ENCODE results near the gene BOLL.
"Not testable (repeated sequence)": the region's sequence is repeated elsewhere in the genome, so short reads cannot be mapped to it uniquely, and the experiment has no call there.

Gene BOLL

GRCh38 chr2:197784956-197785941, at the start of gene BOLL:
Gene BOLL (minus strand): TSS chr2:197785319. CDS start chr2:197781850, 3,469 bp downstream.
- ChIA-PET CTCF (no interaction called here), POLR2A (no interaction called here)
- no peak for DNase-seq (ENCODE audit: low read depth, low spot score)
- no peak for TF ChIP-seq CTCF (IDR thresholded peaks at IDR 0.05; ENCODE audit: insufficient read depth, low read length, missing control alignments)
- no peak within 1 kb of the TSS for H3K4me3 ChIP-seq (ENCODE audit: low read depth, low read length)

GRCh38 chr2:197834771-197835170, 49.7 kb upstream of the BOLL start:
- CTCF ChIA-PET; DNase-seq (ENCODE audit: low read depth, low spot score); POLR2A ChIA-PET; H3K4me3 ChIP-seq (ENCODE audit: low read depth, low read length): not testable (repeated sequence)

GRCh38 chr2:197828464-197829135, 43.5 kb upstream of the BOLL start:
- H3K4me3 ChIP-seq (ENCODE audit: low read depth, low read length), result no peak overlapping the region
- no peak for DNase-seq (ENCODE audit: low read depth, low spot score)
- POLR2A ChIA-PET, result no interaction called here
- CTCF ChIA-PET, result no interaction called here
- TF ChIP-seq CTCF (IDR thresholded peaks at IDR 0.05; ENCODE audit: insufficient read depth, low read length, missing control alignments), result no peak

GRCh38 chr2:197827618-197828017, 42.5 kb upstream of the BOLL start:
- no peak for TF ChIP-seq CTCF (IDR thresholded peaks at IDR 0.05; ENCODE audit: insufficient read depth, low read length, missing control alignments)
- CTCF ChIA-PET, result interaction anchor here (1.7 kb wide), 1 partner anchor 14 kb away, joined by 3 read pairs; no protein-coding TSS in a partner anchor
- H3K4me3 ChIP-seq (ENCODE audit: low read depth, low read length), result no peak overlapping the region
- POLR2A ChIA-PET, result no interaction called here
- no peak for DNase-seq (ENCODE audit: low read depth, low spot score)

DNA sequence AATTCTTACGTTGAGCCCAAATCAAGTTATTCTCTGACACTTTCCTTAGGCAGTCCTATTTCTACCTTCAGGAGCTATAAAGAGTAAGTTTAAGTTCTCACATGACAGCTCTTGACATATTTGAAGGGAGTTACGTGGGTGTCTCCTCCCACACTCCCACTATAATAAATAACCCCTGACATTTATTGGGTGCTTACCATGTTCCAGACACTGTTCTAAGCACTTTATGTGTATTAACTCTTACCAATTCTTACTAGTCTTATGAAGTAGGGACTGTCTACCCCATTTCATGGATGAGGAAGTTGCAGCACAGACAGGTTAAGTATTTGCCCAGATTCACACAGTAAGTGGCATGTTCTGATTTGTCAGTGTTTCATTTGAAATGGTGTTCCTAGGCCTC, 37.2 kb upstream of the BOLL start:
- no peak overlapping the region for H3K4me3 ChIP-seq (ENCODE audit: low read depth, low read length)
- ChIA-PET POLR2A (no interaction called here), CTCF (no interaction called here)
- DNase-seq (ENCODE audit: low read depth, low spot score), result no peak
- TF ChIP-seq CTCF (IDR thresholded peaks at IDR 0.05; ENCODE audit: insufficient read depth, low read length, missing control alignments), result no peak

DNA sequence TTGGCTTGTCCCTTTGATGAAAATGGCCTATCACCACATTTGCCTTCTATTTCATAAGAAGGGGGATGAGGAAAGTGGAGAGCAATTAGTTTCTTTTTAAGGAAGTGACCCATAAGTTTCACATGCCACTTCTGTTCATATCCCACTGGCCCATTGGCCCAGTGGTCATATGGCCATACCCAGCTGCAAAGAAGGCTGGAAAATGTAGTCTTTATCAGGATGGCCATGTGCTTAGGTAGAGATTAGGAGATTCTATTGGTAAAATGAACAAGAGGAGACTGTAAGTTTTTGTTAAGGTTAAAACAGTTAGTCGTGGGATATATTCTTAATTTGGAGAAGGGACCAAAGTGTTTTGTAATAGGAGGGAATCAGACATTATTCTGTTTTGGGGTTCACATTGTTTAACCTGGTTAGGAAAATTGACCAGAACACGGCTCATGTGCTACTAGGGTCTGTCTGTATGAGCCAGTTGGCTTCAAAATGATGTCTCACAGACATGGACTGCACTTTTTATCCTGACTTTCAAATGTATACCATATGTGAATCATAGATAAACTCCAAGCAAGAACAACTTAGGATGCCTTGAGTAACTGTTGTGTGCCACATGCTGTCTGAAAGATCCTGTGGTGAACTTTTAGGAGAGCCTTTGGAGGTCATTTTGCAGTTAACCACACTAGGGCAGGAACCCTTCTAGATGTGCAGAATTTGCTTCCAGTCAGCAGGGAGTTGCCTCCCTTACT, 36.6 kb upstream of the BOLL start:
- TF ChIP-seq CTCF (IDR thresholded peaks at IDR 0.05; ENCODE audit: insufficient read depth, low read length, missing control alignments), result no peak
- H3K4me3 ChIP-seq (ENCODE audit: low read depth, low read length), result no peak overlapping the region
- DNase-seq (ENCODE audit: low read depth, low spot score), result no peak
- CTCF ChIA-PET, result no interaction called here
- POLR2A ChIA-PET, result no interaction called here
